SK-N-SH (cell line): Measurements from ENCODE around the gene JAG1. TPM values are rescaled to one million over a fixed set of nuclear protein-coding genes. Genes with fewer than 3 reads are reported as not detected.

Experiments
- CTCF ChIA-PET: fragments of 300-600, 350-600 bp; formaldehyde crosslinking; extraction: SDS; loops from one replicate; lab custom pipeline; 2021; lab: Yijun Ruan, JAX
- POLR2A ChIA-PET: fragments of 350-600 bp; sonication (Branson Sonifier 250); formaldehyde crosslinking; extraction: SDS; loops from one replicate; lab custom pipeline; 2020; ENCODE audit warnings: antibody characterized with exemption, inconsistent platforms; lab: Yijun Ruan, JAX
- DNase-seq: peaks from one replicate; pipeline ENCODE4 v3.0.0; 2012
- H2AFZ ChIP-seq: fragments of 200-600 bp; sonication (generic); 2 replicates; pipeline ENCODE4 v1.8.1; 2016; ENCODE audit warnings: antibody characterized with exemption, mild to moderate bottlenecking, low read depth
- H3F3A ChIP-seq: fragments of 200-600 bp; sonication (generic); replicated peaks from 2 replicates; pipeline ENCODE3; 2016; ENCODE audit warnings: antibody characterized with exemption, mild to moderate bottlenecking; ENCODE audit not compliant: insufficient read depth
- H3K27ac ChIP-seq, 2 experiments: fragments of 200-500 bp in 1 of 2; fragments of 200-600 bp in 1 of 2; sonication (Bioruptor generic) in 1 of 2; sonication (generic), shearing (Covaris generic) in 1 of 2; 2 replicates each; pipeline versions ENCODE4 v1.5.1 to v1.6.1; 2014 to 2016; ENCODE audit warnings: low read depth in 2 of 2, inconsistent platforms in 1 of 2, low read length in 1 of 2, mild to moderate bottlenecking in 1 of 2, mixed read lengths in 1 of 2
- H3K27me3 ChIP-seq: fragments of 200-600 bp; sonication (generic), shearing (Covaris generic); 2 replicates; pipeline ENCODE4 v1.6.1; 2016; ENCODE audit warnings: mixed run types; ENCODE audit not compliant: insufficient read depth
- H3K36me3 ChIP-seq, 2 experiments: fragments of 200-500 bp in 1 of 2; fragments of 200-600 bp in 1 of 2; sonication (Bioruptor generic) in 1 of 2; sonication (generic) in 1 of 2; replicated peaks in 1 of 2; 2 replicates each; pipeline versions ENCODE3 to v1.5.1; 2014 to 2016; ENCODE audit warnings: low read length in 1 of 2, mild to moderate bottlenecking in 1 of 2; ENCODE audit not compliant: insufficient read depth in 2 of 2, control insufficient read depth in 1 of 2
- H3K4me1 ChIP-seq, 2 experiments: fragments of 200-500 bp in 1 of 2; fragments of 200-600 bp in 1 of 2; sonication (Bioruptor generic) in 1 of 2; sonication (generic), shearing (Covaris generic) in 1 of 2; 2 replicates each; pipeline versions ENCODE4 v1.5.1 to v1.6.1; 2014 to 2016; ENCODE audit warnings: low read depth in 1 of 2, low read length in 1 of 2, mixed run types in 1 of 2; ENCODE audit not compliant: insufficient read depth in 2 of 2, control insufficient read depth in 1 of 2
- H3K4me2 ChIP-seq: fragments of 200-600 bp; sonication (generic), shearing (Covaris generic); 2 replicates; pipeline ENCODE4 v1.6.1; 2017; ENCODE audit warnings: mixed run types
- H3K4me3 ChIP-seq, 2 experiments: fragments of 200-500 bp in 1 of 2; fragments of 200-600 bp in 1 of 2; sonication (Bioruptor generic) in 1 of 2; sonication (generic), shearing (Covaris generic) in 1 of 2; 2 replicates each; pipeline versions ENCODE4 v1.5.1 to v1.8.1; 2014 to 2016; ENCODE audit warnings: low read depth in 2 of 2, inconsistent platforms in 1 of 2, low read length in 1 of 2, mild to moderate bottlenecking in 1 of 2, mixed read lengths in 1 of 2, moderate library complexity in 1 of 2
- H3K79me2 ChIP-seq: fragments of 200-600 bp; sonication (generic); 2 replicates; pipeline ENCODE4 v1.8.1; 2017; ENCODE audit warnings: mild to moderate bottlenecking; ENCODE audit not compliant: insufficient read depth
- H3K9ac ChIP-seq: fragments of 200-600 bp; sonication (generic); 2 replicates; pipeline ENCODE4 v1.6.1; 2017; ENCODE audit warnings: mixed run types
- H3K9me2 ChIP-seq: fragments of 200-600 bp; sonication (generic); 2 replicates; pipeline ENCODE4 v1.6.1; 2017; ENCODE audit warnings: mixed run types
- H3K9me3 ChIP-seq: fragments of 200-600 bp; sonication (generic); 2 replicates; pipeline ENCODE4 v1.6.1; 2017; ENCODE audit warnings: mixed run types, mild to moderate bottlenecking, moderate library complexity
- H4K20me1 ChIP-seq: fragments of 200-600 bp; sonication (generic); 2 replicates; pipeline ENCODE4 v1.6.1; 2017; ENCODE audit warnings: mild to moderate bottlenecking, mixed run types; ENCODE audit not compliant: insufficient read depth
- MEF2A ChIP-seq: IDR thresholded peaks from 2 replicates; pipeline ENCODE4 v1.4.0; 2012; ENCODE audit warnings: low read depth, borderline replicate concordance
- MXI1 ChIP-seq: IDR thresholded peaks from 2 replicates; pipeline ENCODE4 v1.6.1; 2012; ENCODE audit warnings: mild to moderate bottlenecking, low read depth, low read length, improper control_type of control experiment
- YY1 ChIP-seq: IDR thresholded peaks from 2 replicates; pipeline ENCODE4 v1.4.0; 2012; ENCODE audit warnings: low read depth, mild to moderate bottlenecking
- WGBS: methylation state at CpG from one replicate; pipeline ENCODE4 v1.1.6; 2017; ENCODE audit warnings: low lambda C conversion rate; 5-methylcytosine and 5-hydroxymethylcytosine counted together
- polyA plus RNA-seq, 3 experiments: library from polyadenylated mRNA; depleted of rRNA; stranded (reverse); fragments of >200 nt; gene quantifications; 2 replicates each; pipeline ENCODE4 v1.2.3, GENCODE V29; 2012

Gene JAG1
- polyA plus RNA-seq, 1 of the 3 experiments (the other 2 are of a cell fraction), result 6.0 TPM

DNA sequence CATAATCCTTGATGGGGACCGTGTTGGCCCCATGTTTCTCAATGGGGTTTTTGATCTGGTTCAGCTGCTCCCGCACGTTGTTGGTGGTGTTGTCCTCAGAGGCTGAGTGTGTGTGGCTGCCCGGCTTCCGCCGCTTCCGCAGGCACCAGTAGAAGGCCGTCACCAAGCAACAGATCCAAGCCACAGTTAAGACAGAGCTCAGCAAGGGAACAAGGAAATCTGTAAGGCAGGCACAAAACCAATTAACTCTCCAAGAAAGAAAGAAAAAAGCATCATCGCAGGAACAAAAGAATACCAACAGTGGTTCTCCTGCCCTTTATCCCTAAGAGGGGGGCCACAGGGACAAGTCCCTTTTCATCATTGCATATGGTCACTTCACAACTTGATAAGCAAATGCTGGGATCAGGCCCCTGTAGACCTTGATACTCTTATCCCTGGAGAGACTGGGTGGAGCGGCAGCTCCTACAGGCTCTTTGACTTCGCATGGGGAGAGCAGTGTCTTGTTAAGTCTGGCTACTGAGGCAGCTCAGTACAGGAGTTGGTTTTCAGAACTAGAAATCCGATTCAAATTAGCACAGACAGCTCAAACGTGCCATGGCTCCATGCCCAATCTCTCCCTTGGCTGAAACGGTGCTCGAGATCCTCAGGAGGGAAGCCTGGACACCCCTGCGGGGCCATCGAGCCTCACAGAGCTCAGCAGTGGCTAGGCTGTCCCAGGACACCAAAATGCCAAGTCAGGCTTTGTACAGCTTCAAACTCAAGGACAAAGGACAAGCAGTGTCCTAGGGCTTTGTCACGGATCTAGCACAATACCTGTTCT is 33.9 kb downstream of the JAG1 start:
- Histone ChIP-seq H3K9ac (no peak overlapping the region), H3K27me3 (no peaks in the 10 kb centered on the region), H3K27ac (no peak overlapping the region), H3K4me3 (no peak overlapping the region), H4K20me1 (no peaks in the 10 kb centered on the region; the same call in 1 of the 2 replicates), H3K79me2 (peaks cover 13% of the 10 kb centered on the region), H3F3A (peaks cover 43% of the 10 kb centered on the region), H3K4me2 (no peak overlapping the region), H3K9me3 (no peaks in the 10 kb centered on the region), H3K4me1 (peaks cover 20 to 55% of the 10 kb centered on the region in 2 experiments), H3K36me3 (peaks cover 50 to 64% of the 10 kb centered on the region in 2 experiments), H3K9me2 (no peaks in the 10 kb centered on the region), H2AFZ (no peak overlapping the region)
- CTCF ChIA-PET, result interaction anchor here (1.8 kb wide), 1 partner anchor 32 kb away, joined by 4 read pairs; no protein-coding TSS in a partner anchor
- POLR2A ChIA-PET, result no interaction called here
- no peak for DNase-seq
- TF ChIP-seq MEF2A, result no peak
- WGBS, result 91% methylated on average over 18 of the region's 18 CpGs

DNA sequence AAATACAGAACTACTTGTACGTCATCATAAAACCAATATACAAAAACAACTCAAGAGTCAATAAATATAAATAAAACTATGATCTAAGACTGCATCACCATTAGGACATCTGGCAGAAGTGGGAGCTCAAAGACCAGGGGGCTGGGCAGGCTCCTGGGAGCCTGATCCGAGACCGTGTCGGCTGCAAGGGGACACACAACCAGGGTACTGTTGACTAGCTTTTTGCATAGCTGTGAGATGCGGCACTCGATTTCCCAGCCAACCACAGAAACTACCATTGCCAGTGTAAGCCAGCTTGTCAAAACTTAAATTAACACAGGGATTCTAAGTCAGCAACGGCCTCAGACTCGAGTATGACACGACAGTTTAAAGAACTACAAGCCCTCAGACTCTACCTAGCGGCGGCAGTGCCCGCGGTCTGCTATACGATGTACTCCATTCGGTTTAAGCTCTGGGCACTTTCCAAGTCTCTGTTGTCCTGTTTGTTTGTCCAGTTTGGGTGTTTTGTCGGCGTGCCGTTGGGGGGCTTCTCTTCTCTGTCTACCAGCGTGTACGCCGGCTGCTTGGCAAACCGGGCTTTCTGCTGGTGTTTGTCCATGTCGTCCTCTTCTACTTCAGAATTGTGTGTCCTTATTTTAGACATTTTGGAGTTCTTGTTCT is 34.6 kb downstream of the JAG1 start:
- no peaks in the 10 kb centered on the region for H3K9me2 ChIP-seq
- peaks cover 50 to 60% of the 10 kb centered on the region in 2 experiments for H3K36me3 ChIP-seq
- no peaks in the 10 kb centered on the region; the same call in 1 of the 2 replicates for H4K20me1 ChIP-seq

GRCh38 chr20:10637563-10637962 is 36.2 kb downstream of the JAG1 start:
- Histone ChIP-seq H3K9me3 (no peaks in the 10 kb centered on the region), H3K4me3 (no peak overlapping the region), H3K27ac (peak overlapping the region in 1 of 2 experiments; percentile 70; a peak in 1 of 4 replicates), H2AFZ (no peak overlapping the region), H4K20me1 (no peaks in the 10 kb centered on the region; the same call in 1 of the 2 replicates), H3K79me2 (peaks cover 13% of the 10 kb centered on the region), H3F3A (peaks cover 40% of the 10 kb centered on the region), H3K36me3 (peaks cover 43 to 46% of the 10 kb centered on the region in 2 experiments), H3K27me3 (no peaks in the 10 kb centered on the region), H3K4me1 (peaks cover 20 to 32% of the 10 kb centered on the region in 2 experiments), H3K4me2 (no peak overlapping the region), H3K9me2 (no peaks in the 10 kb centered on the region), H3K9ac (no peak overlapping the region)
- ChIA-PET CTCF (interaction anchor here (0.6 to 1.5 kb wide), 2 partner anchors 10 to 22 kb away, joined by 3 to 7 read pairs; no protein-coding TSS in a partner anchor), POLR2A (no interaction called here)
- 91% methylated on average over 6 of the region's 6 CpGs for WGBS
- no peak for DNase-seq
- TF ChIP-seq MEF2A (no peak), YY1 (no peak)

More for the DNA sequence above, 34.6 kb downstream of the JAG1 start:
- Histone ChIP-seq H3K27ac (no peak overlapping the region), H3K9me3 (no peaks in the 10 kb centered on the region), H3K79me2 (peaks cover 13% of the 10 kb centered on the region), H3K4me3 (no peak overlapping the region), H3K4me2 (no peak overlapping the region), H3K9ac (no peak overlapping the region), H3F3A (peaks cover 45% of the 10 kb centered on the region), H3K27me3 (no peaks in the 10 kb centered on the region), H2AFZ (no peak overlapping the region), H3K4me1 (peaks cover 20 to 48% of the 10 kb centered on the region in 2 experiments)
- DNase-seq, result no peak
- ChIA-PET CTCF (interaction anchor here (0.6 to 1.8 kb wide), 2 partner anchors 32 to 110 kb away, joined by 4 read pairs; no protein-coding TSS in a partner anchor), POLR2A (no interaction called here)
- TF ChIP-seq MXI1, result no peak
- WGBS, result 99% methylated on average over 21 of the region's 23 CpGs
